Erythroblast (primary cell): ENCODE data around the gene OR2T11.
"Not testable (repeated sequence)": the region's sequence is repeated elsewhere in the genome, so short reads cannot be mapped to it uniquely, and the experiment has no call there.

Source experiments
- DNase-seq, 2 experiments: peaks; one replicate each; lab custom pipeline; 2025; lab: John Stamatoyannopoulos, UW
- GATA1 ChIP-seq: IDR thresholded peaks from 2 replicates; pipeline ENCODE4 v1.6.1; 2011; ENCODE audit warnings: low read depth, mild to moderate bottlenecking, control low read depth, low read length, moderate library complexity
- POLR2A ChIP-seq: IDR thresholded peaks from 2 replicates; pipeline ENCODE4 v1.6.1; 2011; ENCODE audit warnings: mild to moderate bottlenecking, low read length

OR2T11 gene

GRCh38 chr1:248592655-248593054, 42.2 kb downstream of the OR2T11 start:
- no peak for DNase-seq
- no peak for TF ChIP-seq POLR2A
- no peak for TF ChIP-seq GATA1

GRCh38 chr1:248590055-248590454, 44.8 kb downstream of the OR2T11 start:
- DNase-seq = no peak
- TF ChIP-seq POLR2A (no peak), GATA1 (no peak)

GRCh38 chr1:248589334-248589733, 45.6 kb downstream of the OR2T11 start:
- TF ChIP-seq POLR2A (no peak), GATA1 (no peak)
- DNase-seq = no peak

GRCh38 chr1:248585266-248585665, 49.6 kb downstream of the OR2T11 start:
- no peak for DNase-seq
- no peak for TF ChIP-seq POLR2A
- no peak for TF ChIP-seq GATA1

- DNase-seq = no peak
- TF ChIP-seq GATA1 (no peak), POLR2A (no peak)
Observed at GRCh38 chr1:248576260-248576980, 58.5 kb downstream of the OR2T11 start.

GRCh38 chr1:248574657-248575056, 60.2 kb downstream of the OR2T11 start, which contains the start of gene OR2T34:
Gene OR2T34, minus strand, starts transcription at chr1:248574757. Its CDS starts 0 bp downstream, at chr1:248574757.
- DNase-seq = not testable (repeated sequence)

- not testable (repeated sequence) for DNase-seq
Observed at GRCh38 chr1:248573856-248574255, 61.0 kb downstream of the OR2T11 start.
